K562 (cell line): ENCODE measurements around the gene MRPL55. TPM values are rescaled to one million over a fixed set of nuclear protein-coding genes. Genes with fewer than 3 reads are reported as not detected.

Experiments used
- BMI1 ChIP-seq: fragments of 150-350 bp; IDR thresholded peaks from 2 replicates; pipeline ENCODE4 v1.6.1; 2014; ENCODE audit warnings: low read length
- BRD9 ChIP-seq: fragments of 450-650 bp; IDR thresholded peaks from 2 replicates; pipeline ENCODE4 v1.6.1; 2018; ENCODE audit warnings: low read depth; ENCODE audit not compliant: partially characterized antibody
- CEBPB ChIP-seq: fragments of 450-650 bp; IDR thresholded peaks from 2 replicates; pipeline ENCODE4 v1.6.1; 2016; ENCODE audit warnings: missing genetic modification characterization, missing compliant biosample characterization
- CREM ChIP-seq: IDR thresholded peaks from 2 replicates; pipeline ENCODE4 v1.6.1; 2014; ENCODE audit warnings: antibody characterized with exemption, low read depth
- DIDO1 ChIP-seq: fragments of 450-650 bp; IDR thresholded peaks from 2 replicates; pipeline ENCODE4 v1.6.1; 2016; ENCODE audit warnings: low read depth, missing biosample characterization, missing genetic modification characterization
- DMBX1 ChIP-seq: fragments of 250-450 bp; sonication (Bioruptor Pico); IDR thresholded peaks from 2 replicates; pipeline ENCODE4 v1.8.0; 2022; ENCODE audit warnings: inconsistent platforms, mild to moderate bottlenecking, moderate library complexity, borderline replicate concordance
- DNMT1 ChIP-seq: fragments of 450-650 bp; IDR thresholded peaks from 2 replicates; pipeline ENCODE4 v1.6.1; 2016; ENCODE audit warnings: antibody characterized with exemption, mild to moderate bottlenecking
- FOS ChIP-seq: IDR thresholded peaks from 3 replicates; pipeline ENCODE4 v1.6.1; 2011; ENCODE audit not compliant: insufficient read length; ENCODE audit errors: extremely low read depth
- FOXA1 ChIP-seq: fragments of 450-650 bp; IDR thresholded peaks from 2 replicates; pipeline ENCODE4 v1.6.1; 2016; ENCODE audit warnings: mild to moderate bottlenecking, borderline replicate concordance
- GATAD2A ChIP-seq: fragments of 450-650 bp; IDR thresholded peaks from 2 replicates; pipeline ENCODE4 v1.6.1; 2017
- HCFC1 ChIP-seq: IDR thresholded peaks from 2 replicates; pipeline ENCODE4 v1.6.1; 2012; ENCODE audit warnings: low read depth, low read length, improper control_type of control experiment
- HLTF ChIP-seq: fragments of 450-650 bp; IDR thresholded peaks from 2 replicates; pipeline ENCODE4 v1.6.1; 2016
- ILK ChIP-seq: fragments of 450-650 bp; IDR thresholded peaks from 2 replicates; pipeline ENCODE4 v1.6.1; 2016; ENCODE audit warnings: missing genetic modification characterization, low read depth, mild to moderate bottlenecking, missing compliant biosample characterization, moderate library complexity, borderline replicate concordance
- LCOR ChIP-seq: sonication (generic); formaldehyde crosslinking; IDR thresholded peaks from 2 replicates; pipeline ENCODE4 v1.8.0; 2022; ENCODE audit warnings: mild to moderate bottlenecking, missing genetic modification reagents
- NCOA6 ChIP-seq: fragments of 450-650 bp; IDR thresholded peaks from 2 replicates; pipeline ENCODE4 v1.6.1; 2017; ENCODE audit warnings: mild to moderate bottlenecking
- NFYB ChIP-seq: IDR thresholded peaks from 2 replicates; pipeline ENCODE4 v1.6.1; 2011; ENCODE audit warnings: mild to moderate bottlenecking, moderate library complexity; ENCODE audit not compliant: insufficient read length; ENCODE audit errors: extremely low read depth
- POLR2AphosphoS5 ChIP-seq: IDR thresholded peaks from 2 replicates; pipeline ENCODE4 v1.6.1; 2011; ENCODE audit warnings: mild to moderate bottlenecking, low read depth, low read length, moderate library complexity; ENCODE audit not compliant: control insufficient read depth, insufficient read depth
- POLR3G ChIP-seq: IDR thresholded peaks from 2 replicates; pipeline ENCODE4 v1.6.1; 2011; ENCODE audit not compliant: insufficient read length, insufficient replicate concordance; ENCODE audit errors: extremely low read depth
- POU5F1 ChIP-seq: fragments of 150-350 bp; IDR thresholded peaks from 2 replicates; pipeline ENCODE4 v1.6.1; 2014; ENCODE audit warnings: borderline replicate concordance, low read length, low read depth, mild to moderate bottlenecking; ENCODE audit not compliant: partially characterized antibody
- PRPF4 ChIP-seq: fragments of 200-400 bp; formaldehyde crosslinking; IDR thresholded peaks from one replicate; pipeline ENCODE4 v1.6.1; 2017; ENCODE audit warnings: low read length, low read depth, mild to moderate bottlenecking; ENCODE audit not compliant: insufficient read depth, poor library complexity, severe bottlenecking
- PTBP1 ChIP-seq: fragments of 200-400 bp; formaldehyde crosslinking; IDR thresholded peaks from 2 replicates; pipeline ENCODE4 v1.6.1; 2017; ENCODE audit warnings: low read depth, low read length
- PYGO2 ChIP-seq: fragments of 450-650 bp; IDR thresholded peaks from 2 replicates; pipeline ENCODE4 v1.6.1; 2016; ENCODE audit warnings: mild to moderate bottlenecking, missing genetic modification characterization, moderate library complexity, missing compliant biosample characterization
- RBM17 ChIP-seq: fragments of 200-400 bp; formaldehyde crosslinking; IDR thresholded peaks from 2 replicates; pipeline ENCODE4 v1.6.1; 2017; ENCODE audit warnings: low read depth, mild to moderate bottlenecking, low read length, borderline replicate concordance
- SLC30A9 ChIP-seq: fragments of 250-450 bp; sonication (Bioruptor Pico); IDR thresholded peaks from 2 replicates; pipeline ENCODE4 v1.8.0; 2022; ENCODE audit warnings: mild to moderate bottlenecking, moderate library complexity
- SMARCA5 ChIP-seq: fragments of 450-650 bp; IDR thresholded peaks from 2 replicates; pipeline ENCODE4 v1.6.1; 2016
- ZFPM2 ChIP-seq: fragments of 250-450 bp; sonication (Bioruptor Pico); IDR thresholded peaks from 2 replicates; pipeline ENCODE4 v1.5.1; 2022; ENCODE audit warnings: mild to moderate bottlenecking
- ZNF134 ChIP-seq: fragments of 250-450 bp; sonication (Bioruptor Pico); conservative IDR thresholded peaks from 2 replicates; pipeline ENCODE4 v1.4.0; 2020
- ZNF143 ChIP-seq: sonication (generic); formaldehyde crosslinking; IDR thresholded peaks from 2 replicates; pipeline ENCODE4 v1.9.0; 2022; ENCODE audit warnings: mild to moderate bottlenecking, missing genetic modification reagents
- ZNF23 ChIP-seq: fragments of 250-450 bp; sonication (Bioruptor Pico); IDR thresholded peaks from 2 replicates; pipeline ENCODE4 v1.4.0; 2020; ENCODE audit warnings: mild to moderate bottlenecking
- ZNF324 ChIP-seq: fragments of 250-450 bp; sonication (Bioruptor Pico); IDR thresholded peaks from 2 replicates; pipeline ENCODE4 v1.4.0; 2020; ENCODE audit warnings: mild to moderate bottlenecking
- ZNF354B ChIP-seq: fragments of 250-450 bp; sonication (Bioruptor Pico); IDR thresholded peaks from 2 replicates; pipeline ENCODE4 v1.4.0; 2020
- ZZZ3 ChIP-seq: fragments of 450-650 bp; IDR thresholded peaks from 2 replicates; pipeline ENCODE4 v1.6.1; 2016; ENCODE audit warnings: antibody characterized with exemption, mild to moderate bottlenecking, moderate library complexity
- polyA plus RNA-seq, 8 experiments: library from polyadenylated mRNA; depleted of rRNA in 4 of 8; stranded (reverse) in 5 of 8; unstranded in 3 of 8; fragments of >200 nt; fragmentation: Nextera tagmentation in 2 of 8; fragmentation: Illumina TruSeq in 1 of 8; extraction: Ambion mirVana in 2 of 8; extraction: Trizol in 1 of 8; gene quantifications; 2 replicates each; pipeline versions ENCODE4 v1.2.1 to v1.2.3, GENCODE V29; 2011 to 2014; ENCODE audit warnings: inconsistent platforms in 1 of 8, missing spikeins in 1 of 8
- total RNA-seq, 7 experiments: library from RNA; depleted of rRNA in 6 of 7; stranded (reverse); fragments of >200 nt in 6 of 7; fragmentation: Illumina TruSeq in 2 of 7; extraction: Trizol in 2 of 7; gene quantifications; 2 replicates each; pipeline versions ENCODE4 v1.2.1 to v1.2.3, GENCODE V29; 2011 to 2021; ENCODE audit warnings: low replicate concordance in 1 of 7
- TF ChIP-seq, protein P1 (sequence below): fragments of 450-650 bp; IDR thresholded peaks from 2 replicates; pipeline ENCODE4 v1.6.1; 2014; ENCODE audit warnings: low read depth, mild to moderate bottlenecking, moderate library complexity, borderline replicate concordance

The MRPL55 gene
- total and polyA plus RNA-seq, 9 of the 15 experiments (the other 6 are each of a cell fraction or from before 2014, with no cell fraction given) = 34.9 to 228 (median 81.0) TPM

DNA sequence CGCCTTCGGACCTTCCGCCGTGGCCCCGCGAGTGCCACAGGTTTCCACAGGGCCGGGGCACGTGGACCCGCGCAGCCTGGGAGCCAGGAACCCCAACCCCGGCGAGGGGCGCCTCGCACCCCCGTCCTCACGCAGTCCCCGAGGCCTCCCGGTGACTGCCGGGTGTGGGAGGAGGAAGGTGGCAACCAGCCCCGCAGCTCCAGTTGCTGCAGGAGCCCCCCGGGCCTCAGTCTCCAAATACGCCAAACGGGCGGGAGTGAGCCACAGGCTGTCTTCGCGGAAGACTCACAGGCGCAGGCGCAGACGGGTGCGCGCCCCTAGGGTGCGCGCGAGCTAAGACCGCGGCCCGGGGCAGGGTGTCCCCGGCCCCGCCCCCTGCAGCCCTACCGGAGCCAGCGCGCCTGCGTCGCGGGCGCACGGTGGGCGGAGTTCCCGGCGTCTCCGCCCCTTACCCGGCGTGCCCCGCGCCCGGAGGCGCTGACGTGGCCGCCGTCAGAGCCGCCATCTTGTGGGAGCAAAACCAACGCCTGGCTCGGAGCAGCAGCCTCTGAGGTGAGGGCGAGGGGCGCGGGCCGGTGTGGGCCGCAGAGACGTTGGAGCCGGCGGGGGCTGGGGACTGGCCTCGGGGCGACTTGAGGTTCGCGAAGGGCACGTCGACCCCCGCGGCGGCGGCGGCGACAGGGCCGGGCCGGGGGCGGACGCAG is 26.7 kb downstream of the MRPL55 start, which contains the start of gene ARF1 (continued):
- TF ChIP-seq POLR3G = no peak
- TF ChIP-seq GATAD2A = no peak
- no peak for TF ChIP-seq BMI1
- 0 out of 2 replicates have a peak, but pooled peaks have one; percentile 36 for TF ChIP-seq ZNF324 (CRISPR knock-in tag)
- TF ChIP-seq PRPF4 = no peak
- TF ChIP-seq SLC30A9 = 0 out of 2 replicates have a peak, but pooled peaks have one; percentile 39
- no peak for TF ChIP-seq DNMT1
- TF ChIP-seq PYGO2 (tag) = no peak
- TF ChIP-seq, protein P1, sequence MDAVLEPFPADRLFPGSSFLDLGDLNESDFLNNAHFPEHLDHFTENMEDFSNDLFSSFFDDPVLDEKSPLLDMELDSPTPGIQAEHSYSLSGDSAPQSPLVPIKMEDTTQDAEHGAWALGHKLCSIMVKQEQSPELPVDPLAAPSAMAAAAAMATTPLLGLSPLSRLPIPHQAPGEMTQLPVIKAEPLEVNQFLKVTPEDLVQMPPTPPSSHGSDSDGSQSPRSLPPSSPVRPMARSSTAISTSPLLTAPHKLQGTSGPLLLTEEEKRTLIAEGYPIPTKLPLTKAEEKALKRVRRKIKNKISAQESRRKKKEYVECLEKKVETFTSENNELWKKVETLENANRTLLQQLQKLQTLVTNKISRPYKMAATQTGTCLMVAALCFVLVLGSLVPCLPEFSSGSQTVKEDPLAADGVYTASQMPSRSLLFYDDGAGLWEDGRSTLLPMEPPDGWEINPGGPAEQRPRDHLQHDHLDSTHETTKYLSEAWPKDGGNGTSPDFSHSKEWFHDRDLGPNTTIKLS = peak; percentile 100
- peak; percentile 96 for TF ChIP-seq POLR2AphosphoS5
- no peak for TF ChIP-seq FOXA1
- TF ChIP-seq RBM17 = no peak
- TF ChIP-seq NFYB = no peak
- no peak for TF ChIP-seq DIDO1
- TF ChIP-seq ZNF143 = peak; percentile 84
- peak; percentile 86 for TF ChIP-seq DMBX1 (CRISPR knock-in tag)
- TF ChIP-seq NCOA6 = no peak
- peak; percentile 57; the same call in 1 of the 2 replicates for TF ChIP-seq LCOR
- TF ChIP-seq ZFPM2 = no peak
- no peak for TF ChIP-seq POU5F1
- TF ChIP-seq ZZZ3 = no peak
- no peak for TF ChIP-seq ILK (tag)
- 0 out of 2 replicates have a peak, but pooled peaks have one; percentile 76 for TF ChIP-seq PTBP1
- TF ChIP-seq HCFC1 = peak; percentile 78
- no peak for TF ChIP-seq HLTF
- peak; percentile 41; the same call in 1 of the 2 replicates for TF ChIP-seq ZNF134
- peak; percentile 84; the same call in 1 of the 2 replicates for TF ChIP-seq SMARCA5
- no peak for TF ChIP-seq BRD9
- no peak for TF ChIP-seq FOS
- TF ChIP-seq ZNF354B (CRISPR knock-in tag) = no peak
- no peak for TF ChIP-seq ZNF23
- TF ChIP-seq CREM = peak; percentile 93
- no peak for TF ChIP-seq CEBPB (tag)
